HG03045 (cell line): ENCODE results near the gene DUSP6.

Experiments
- ATAC-seq: cut with Tn5 transposase; IDR thresholded peaks from one replicate; pipeline ENCODE4 v1.9.1; 2021; ENCODE audit warnings: mild to moderate bottlenecking, moderate library complexity; ENCODE audit not compliant: unreplicated experiment

Gene DUSP6

GRCh38 chr12:89333564-89334252 is 18.6 kb downstream of the DUSP6 start:
- no peak for ATAC-seq

- ATAC-seq: no peak
Measured at GRCh38 chr12:89328151-89329030, 23.9 kb downstream of the DUSP6 start.

GRCh38 chr12:89327486-89328094 is 24.7 kb downstream of the DUSP6 start:
- ATAC-seq: no peak

- ATAC-seq: no peak
Measured at GRCh38 chr12:89326239-89327040, 25.9 kb downstream of the DUSP6 start.

- no peak for ATAC-seq
Measured at GRCh38 chr12:89325495-89325894, 26.8 kb downstream of the DUSP6 start.

- ATAC-seq: no peak
Measured at GRCh38 chr12:89324437-89324836, 27.9 kb downstream of the DUSP6 start.

GRCh38 chr12:89323568-89324218 is 28.6 kb downstream of the DUSP6 start:
- no peak for ATAC-seq

GRCh38 chr12:89320735-89321134 is 31.6 kb downstream of the DUSP6 start:
- no peak for ATAC-seq

- ATAC-seq: no peak
Measured at GRCh38 chr12:89319606-89320005, 32.7 kb downstream of the DUSP6 start.

GRCh38 chr12:89319122-89319521 is 33.2 kb downstream of the DUSP6 start:
- ATAC-seq: no peak

GRCh38 chr12:89316705-89317139 is 35.6 kb downstream of the DUSP6 start:
- ATAC-seq: no peak

GRCh38 chr12:89314060-89314761 is 38.1 kb downstream of the DUSP6 start:
- no peak for ATAC-seq

GRCh38 chr12:89311703-89312293 is 40.5 kb downstream of the DUSP6 start:
- ATAC-seq: no peak

GRCh38 chr12:89309815-89310214 is 42.5 kb downstream of the DUSP6 start:
- no peak for ATAC-seq

GRCh38 chr12:89309440-89309802 is 42.9 kb downstream of the DUSP6 start:
- ATAC-seq: no peak

GRCh38 chr12:89307474-89308253 is 44.6 kb downstream of the DUSP6 start:
- no peak for ATAC-seq

GRCh38 chr12:89306827-89307473 is 45.4 kb downstream of the DUSP6 start:
- ATAC-seq: no peak

GRCh38 chr12:89305373-89305772 is 46.9 kb downstream of the DUSP6 start:
- no peak for ATAC-seq
